OCI-LY7 (cell line): ENCODE data around the gene AMDHD1.

ENCODE experiments used
- EZH2phosphoT487 ChIP-seq: fragments of 200-600 bp; sonication (generic); IDR thresholded peaks from 2 replicates; pipeline ENCODE4 v1.6.1; 2018; ENCODE audit warnings: low read depth, borderline replicate concordance, mild to moderate bottlenecking, mixed run types, antibody characterized with exemption, low read length, moderate library complexity, mixed read lengths
- TF ChIP-seq, protein P1 (sequence below): fragments of 200-600 bp; sonication (generic); conservative IDR thresholded peaks from 2 replicates; pipeline ENCODE4 v1.5.1; 2014; ENCODE audit warnings: mild to moderate bottlenecking, antibody characterized with exemption, low read length, moderate library complexity, mixed read lengths

DNA sequence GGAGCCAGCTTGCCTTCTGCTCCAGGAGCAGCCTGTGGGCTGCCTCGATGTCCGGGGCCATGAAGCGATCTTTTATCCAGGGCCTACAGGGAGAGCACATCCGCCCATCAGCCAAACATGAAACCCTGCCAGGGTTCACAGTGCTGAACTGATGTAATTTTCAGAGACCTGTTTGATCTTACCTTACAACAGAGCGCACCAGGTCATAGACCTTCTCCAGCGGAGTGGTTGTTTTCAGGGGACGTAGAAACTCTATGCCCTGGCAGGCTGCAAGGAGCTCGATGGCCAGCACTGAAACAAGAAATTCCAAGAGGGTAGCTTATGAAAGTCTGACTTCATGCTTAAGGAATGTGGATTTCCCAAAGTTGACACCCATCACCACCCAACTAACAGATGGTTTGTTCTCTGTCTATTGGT is 33.3 kb downstream of the AMDHD1 start:
- TF ChIP-seq, protein P1, sequence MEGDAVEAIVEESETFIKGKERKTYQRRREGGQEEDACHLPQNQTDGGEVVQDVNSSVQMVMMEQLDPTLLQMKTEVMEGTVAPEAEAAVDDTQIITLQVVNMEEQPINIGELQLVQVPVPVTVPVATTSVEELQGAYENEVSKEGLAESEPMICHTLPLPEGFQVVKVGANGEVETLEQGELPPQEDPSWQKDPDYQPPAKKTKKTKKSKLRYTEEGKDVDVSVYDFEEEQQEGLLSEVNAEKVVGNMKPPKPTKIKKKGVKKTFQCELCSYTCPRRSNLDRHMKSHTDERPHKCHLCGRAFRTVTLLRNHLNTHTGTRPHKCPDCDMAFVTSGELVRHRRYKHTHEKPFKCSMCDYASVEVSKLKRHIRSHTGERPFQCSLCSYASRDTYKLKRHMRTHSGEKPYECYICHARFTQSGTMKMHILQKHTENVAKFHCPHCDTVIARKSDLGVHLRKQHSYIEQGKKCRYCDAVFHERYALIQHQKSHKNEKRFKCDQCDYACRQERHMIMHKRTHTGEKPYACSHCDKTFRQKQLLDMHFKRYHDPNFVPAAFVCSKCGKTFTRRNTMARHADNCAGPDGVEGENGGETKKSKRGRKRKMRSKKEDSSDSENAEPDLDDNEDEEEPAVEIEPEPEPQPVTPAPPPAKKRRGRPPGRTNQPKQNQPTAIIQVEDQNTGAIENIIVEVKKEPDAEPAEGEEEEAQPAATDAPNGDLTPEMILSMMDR, result no peak
- TF ChIP-seq EZH2phosphoT487, result no peak
